Gastrocnemius medialis (tissue), 4 donors: ENCODE measurements around the gene ZNF775. TPM values are rescaled to one million over a fixed set of nuclear protein-coding genes. Genes with fewer than 3 reads are reported as not detected.

Source experiments
- ATAC-seq, 2 donors: fragments of 150-250 bp; one replicate each; pipeline ENCODE4 v1.9.1; 2016
- DNase-seq, 2 donors: peaks; one replicate each; pipeline ENCODE4 v3.0.0-alpha.2; 2019
- H3K27ac ChIP-seq, 4 donors: fragments of 200-600 bp; sonication (generic); 1 replicate in 1 of 4; 2 replicates in 3 of 4; pipeline ENCODE4 v1.5.1; 2016 to 2018; ENCODE audit warnings: mild to moderate bottlenecking in 2 of 4, moderate library complexity in 1 of 4
- H3K27me3 ChIP-seq, 3 donors: fragments of 200-600 bp; sonication (generic) in 2 of 3; 1 replicate in 1 of 3; 2 replicates in 2 of 3; pipeline versions ENCODE4 v1.5.1 to v1.6.0; 2016 to 2019; ENCODE audit warnings: mild to moderate bottlenecking in 1 of 3, moderate library complexity in 1 of 3
- H3K36me3 ChIP-seq, 2 donors: fragments of 200-600 bp; sonication (generic) in 1 of 2; one replicate each; pipeline ENCODE4 v1.5.1; 2017 to 2018
- H3K4me1 ChIP-seq, 2 donors: fragments of 200-600 bp; sonication (generic) in 1 of 2; one replicate each; pipeline ENCODE4 v1.5.1; 2016 to 2017; ENCODE audit warnings: mild to moderate bottlenecking in 2 of 2
- H3K4me3 ChIP-seq, 4 donors: fragments of 200-600 bp; sonication (generic) in 3 of 4; 1 replicate in 1 of 4; 2 replicates in 3 of 4; pipeline ENCODE4 v1.5.1; 2016 to 2019; ENCODE audit warnings: mild to moderate bottlenecking in 2 of 4
- H3K9me3 ChIP-seq, 3 donors: fragments of 200-600 bp; sonication (generic) in 2 of 3; 1 replicate in 1 of 3; 2 replicates in 2 of 3; pipeline ENCODE4 v1.5.1; 2016 to 2019
- POLR2A ChIP-seq, 2 donors: fragments of 450-650 bp; IDR thresholded peaks; one replicate each; pipeline ENCODE4 v1.6.1; 2017; ENCODE audit warnings: antibody characterized with exemption in 2 of 2, mild to moderate bottlenecking in 2 of 2, moderate library complexity in 2 of 2
- in situ Hi-C, 4 donors: fragments of 200-750 bp; cut with MboI; loops; one replicate each; pipeline versions ENCODE4 v1.15.0 to v1.8.0; 2017; ENCODE audit warnings: low sequenced_read_pairs in 4 of 4
- intact Hi-C: fragments of 100-400 bp; cut with DNase I; formaldehyde crosslinking; loops from one replicate; pipeline ENCODE4 v1.15.1; 2023; ENCODE audit warnings: low total_unique reads
- total RNA-seq, 4 donors: library from RNA; depleted of rRNA; stranded (reverse); fragments of >200 nt; gene quantifications; one replicate each; pipeline versions ENCODE4 v1.1.0 to v1.2.3, GENCODE V29; 2016
- TF ChIP-seq, protein P1 (sequence below), 5 experiments: fragments of 450-650 bp in 3 of 5; fragments of 200-600 bp in 2 of 5; sonication (generic) in 2 of 5; IDR thresholded peaks in 4 of 5; conservative IDR thresholded peaks in 1 of 5; 1 replicate in 4 of 5; 2 replicates in 1 of 5; pipeline ENCODE4 v1.5.1; 2016 to 2019; ENCODE audit warnings: antibody characterized with exemption in 5 of 5, mild to moderate bottlenecking in 3 of 5, moderate library complexity in 3 of 5

ZNF775 gene
- total RNA-seq, 4 donors from 2014 or later = 3.1 to 7.5 (median 3.3) TPM

DNA sequence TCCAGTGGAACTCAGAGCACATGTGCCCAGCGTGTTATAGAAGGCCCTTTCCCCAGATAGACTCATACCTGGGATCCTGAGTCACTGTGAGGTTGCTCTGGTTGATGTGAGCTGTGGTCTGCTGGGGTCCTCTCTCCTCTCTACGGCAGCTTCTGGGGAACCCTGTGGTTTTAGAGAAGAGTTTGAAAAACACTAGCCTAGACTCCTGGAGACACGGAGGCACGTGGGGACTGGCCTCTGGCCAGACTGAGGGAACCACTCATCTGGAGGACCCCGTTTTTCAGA is 10.3 kb downstream of the ZNF775 start:
- Histone ChIP-seq H3K27ac (peak overlapping the region; percentile 72 to 80 (median 76)), H3K4me3 (no peak overlapping the region), H3K27me3 (no peaks in the 10 kb centered on the region), H3K36me3 (no peaks in the 10 kb centered on the region), H3K4me1 (peaks cover 14 to 33% of the 10 kb centered on the region in 2 donors), H3K9me3 (no peaks in the 10 kb centered on the region)
- intact Hi-C loops (loop anchor here (1.0 kb wide), 1 partner anchor 33 kb away; no protein-coding TSS in a partner anchor), in situ Hi-C loops (no loop called here)
- no peak for ATAC-seq
- TF ChIP-seq, protein P1, sequence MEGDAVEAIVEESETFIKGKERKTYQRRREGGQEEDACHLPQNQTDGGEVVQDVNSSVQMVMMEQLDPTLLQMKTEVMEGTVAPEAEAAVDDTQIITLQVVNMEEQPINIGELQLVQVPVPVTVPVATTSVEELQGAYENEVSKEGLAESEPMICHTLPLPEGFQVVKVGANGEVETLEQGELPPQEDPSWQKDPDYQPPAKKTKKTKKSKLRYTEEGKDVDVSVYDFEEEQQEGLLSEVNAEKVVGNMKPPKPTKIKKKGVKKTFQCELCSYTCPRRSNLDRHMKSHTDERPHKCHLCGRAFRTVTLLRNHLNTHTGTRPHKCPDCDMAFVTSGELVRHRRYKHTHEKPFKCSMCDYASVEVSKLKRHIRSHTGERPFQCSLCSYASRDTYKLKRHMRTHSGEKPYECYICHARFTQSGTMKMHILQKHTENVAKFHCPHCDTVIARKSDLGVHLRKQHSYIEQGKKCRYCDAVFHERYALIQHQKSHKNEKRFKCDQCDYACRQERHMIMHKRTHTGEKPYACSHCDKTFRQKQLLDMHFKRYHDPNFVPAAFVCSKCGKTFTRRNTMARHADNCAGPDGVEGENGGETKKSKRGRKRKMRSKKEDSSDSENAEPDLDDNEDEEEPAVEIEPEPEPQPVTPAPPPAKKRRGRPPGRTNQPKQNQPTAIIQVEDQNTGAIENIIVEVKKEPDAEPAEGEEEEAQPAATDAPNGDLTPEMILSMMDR (IDR thresholded peaks at IDR 0.05 in 4 of 5, conservative IDR thresholded peaks at IDR 0.05 in 1 of 5) = no peak
- TF ChIP-seq POLR2A (IDR thresholded peaks at IDR 0.05) = no peak
- DNase-seq = no peak

DNA sequence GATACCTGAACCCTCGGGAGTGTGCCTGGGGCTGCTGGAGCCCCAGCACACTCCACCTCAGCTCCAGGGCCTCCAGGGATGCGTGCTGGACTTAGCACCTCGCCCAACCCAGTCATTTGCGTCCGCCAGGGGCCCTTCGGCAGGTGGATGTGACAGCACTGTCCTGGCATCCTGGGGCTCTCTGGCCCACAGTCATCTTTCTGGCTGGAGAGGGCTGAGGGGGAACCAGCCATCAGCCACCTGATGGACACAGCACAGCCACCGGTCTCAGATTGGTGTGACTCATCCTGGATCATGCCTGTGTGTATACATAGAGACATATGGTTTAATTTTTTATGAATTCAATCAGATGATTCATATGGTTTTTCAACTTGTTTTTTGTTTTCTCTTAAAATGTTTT is 11.1 kb downstream of the ZNF775 start:
- Histone ChIP-seq H3K9me3 (no peaks in the 10 kb centered on the region), H3K27ac (peak overlapping the region in 1 of 4 donors; percentile 24), H3K4me3 (no peak overlapping the region), H3K36me3 (no peaks in the 10 kb centered on the region), H3K27me3 (no peaks in the 10 kb centered on the region), H3K4me1 (peaks cover 10 to 26% of the 10 kb centered on the region in 2 donors)
- DNase-seq (peak in 1 of 2 donors; percentile 12), ATAC-seq (no peak)
- intact Hi-C loops = no loop called here
- in situ Hi-C loops = loop anchor here in 1 of 4 donors (10.0 kb wide), 1 partner anchor 45 kb away; the partner anchor contains the start of gene RARRES2
- TF ChIP-seq, protein P1 (IDR thresholded peaks at IDR 0.05 in 4 of 5, conservative IDR thresholded peaks at IDR 0.05 in 1 of 5) = no peak
- TF ChIP-seq POLR2A (IDR thresholded peaks at IDR 0.05) = no peak

DNA sequence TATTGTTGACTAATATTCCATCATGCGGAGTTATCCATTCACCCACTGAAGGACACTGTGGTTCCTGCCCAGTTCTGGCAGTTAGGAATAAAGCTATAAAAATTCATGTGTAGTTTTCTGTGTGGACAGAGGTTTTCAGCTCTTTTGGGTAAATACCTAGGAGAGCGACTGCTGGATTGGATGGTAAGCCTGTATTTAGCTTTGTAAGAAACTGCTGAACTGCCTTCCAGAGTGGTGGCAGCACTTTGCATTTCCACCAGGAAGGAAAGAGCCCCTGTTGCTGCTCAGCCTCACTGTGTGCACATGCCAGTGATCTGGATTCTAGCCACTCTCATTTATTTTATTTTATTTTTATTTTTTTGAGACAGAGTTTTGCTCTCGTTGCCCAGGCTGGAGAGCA is 14.2 kb downstream of the ZNF775 start:
- ATAC-seq = no peak
- intact Hi-C loops (no loop called here), in situ Hi-C loops (loop anchor here in 1 of 4 donors (10.0 kb wide), 1 partner anchor 49 kb away; the partner anchor contains the start of gene RARRES2)
- Histone ChIP-seq H3K4me3 (no peak overlapping the region), H3K27ac (no peak overlapping the region), H3K36me3 (no peaks in the 10 kb centered on the region), H3K9me3 (no peaks in the 10 kb centered on the region), H3K27me3 (no peaks in the 10 kb centered on the region), H3K4me1 (peaks cover 6 to 11% of the 10 kb centered on the region in 2 donors)
- DNase-seq = no peak
- TF ChIP-seq, protein P1 (IDR thresholded peaks at IDR 0.05 in 4 of 5, conservative IDR thresholded peaks at IDR 0.05 in 1 of 5) = no peak
- no peak for TF ChIP-seq POLR2A (IDR thresholded peaks at IDR 0.05)

DNA sequence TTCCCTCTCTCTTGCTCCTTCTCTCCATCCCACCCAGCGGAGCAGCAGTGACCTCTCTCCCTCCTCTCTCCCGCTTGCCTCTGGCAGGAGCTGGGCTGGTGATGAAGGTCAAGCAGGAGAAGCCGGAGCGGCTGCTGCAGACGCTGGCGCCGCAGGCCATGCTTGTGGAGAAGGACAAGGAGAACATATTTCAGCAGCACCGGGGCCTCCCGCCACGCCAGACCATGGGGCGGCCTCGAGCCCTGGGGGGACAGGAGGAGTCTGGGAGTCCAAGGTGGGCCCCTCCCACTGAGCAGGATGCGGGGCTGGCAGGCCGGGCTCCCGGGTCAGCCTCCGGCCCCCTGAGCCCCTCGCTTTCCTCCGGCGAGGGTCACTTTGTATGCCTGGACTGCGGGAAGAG is 17.3 kb downstream of the ZNF775 start:
- Histone ChIP-seq H3K27ac (no peak overlapping the region), H3K9me3 (no peaks in the 10 kb centered on the region), H3K27me3 (no peaks in the 10 kb centered on the region), H3K4me1 (peaks cover 0 to 4% of the 10 kb centered on the region in 2 donors), H3K36me3 (no peaks in the 10 kb centered on the region), H3K4me3 (no peak overlapping the region)
- DNase-seq (peak in 1 of 2 donors; percentile 9), ATAC-seq (no peak)
- intact Hi-C loops (no loop called here), in situ Hi-C loops (loop anchor here in 1 of 4 donors (10.0 kb wide), 1 partner anchor 52 kb away; the partner anchor contains the start of gene RARRES2)
- no peak for TF ChIP-seq POLR2A (IDR thresholded peaks at IDR 0.05)
- TF ChIP-seq, protein P1 (IDR thresholded peaks at IDR 0.05 in 4 of 5, conservative IDR thresholded peaks at IDR 0.05 in 1 of 5) = no peak

DNA sequence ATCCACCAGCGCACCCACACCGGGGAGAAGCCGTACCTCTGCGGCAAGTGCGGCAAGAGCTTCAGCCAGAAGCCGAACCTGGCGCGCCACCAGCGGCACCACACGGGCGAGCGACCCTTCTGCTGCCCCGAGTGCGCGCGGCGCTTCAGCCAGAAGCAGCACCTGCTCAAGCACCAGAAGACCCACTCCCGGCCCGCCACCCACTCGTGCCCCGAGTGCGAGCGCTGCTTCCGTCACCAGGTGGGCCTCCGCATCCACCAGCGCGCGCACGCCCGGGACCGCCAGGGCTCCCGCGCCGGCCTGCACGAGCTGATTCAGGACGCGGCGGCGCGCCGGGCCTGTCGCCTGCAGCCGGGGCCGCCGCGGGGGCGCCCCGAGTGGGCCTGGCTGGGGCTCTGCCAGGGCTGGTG is 17.7 kb downstream of the ZNF775 start:
- ATAC-seq = no peak
- Histone ChIP-seq H3K4me1 (peaks cover 0 to 4% of the 10 kb centered on the region in 2 donors), H3K36me3 (no peaks in the 10 kb centered on the region), H3K27me3 (no peaks in the 10 kb centered on the region), H3K27ac (no peak overlapping the region), H3K4me3 (no peak overlapping the region), H3K9me3 (no peaks in the 10 kb centered on the region)
- in situ Hi-C loops = loop anchor here in 1 of 4 donors (10.0 kb wide), 1 partner anchor 52 kb away; the partner anchor contains the start of gene RARRES2
- TF ChIP-seq POLR2A (IDR thresholded peaks at IDR 0.05) = no peak
- TF ChIP-seq, protein P1 (IDR thresholded peaks at IDR 0.05 in 4 of 5, conservative IDR thresholded peaks at IDR 0.05 in 1 of 5) = no peak
- DNase-seq = peak in 1 of 2 donors; percentile 8
- intact Hi-C loops = no loop called here
